Right forelimb (tissue), 1 donor: ENCODE measurements around the gene ADD1.
"Not testable (repeated sequence)": the region's sequence is repeated elsewhere in the genome, so short reads cannot be mapped to it uniquely, and the experiment has no call there.

Experiments used
- DNase-seq: peaks from one replicate; pipeline ENCODE4 v3.0.0-alpha.2; 2018

ADD1 gene

DNA sequence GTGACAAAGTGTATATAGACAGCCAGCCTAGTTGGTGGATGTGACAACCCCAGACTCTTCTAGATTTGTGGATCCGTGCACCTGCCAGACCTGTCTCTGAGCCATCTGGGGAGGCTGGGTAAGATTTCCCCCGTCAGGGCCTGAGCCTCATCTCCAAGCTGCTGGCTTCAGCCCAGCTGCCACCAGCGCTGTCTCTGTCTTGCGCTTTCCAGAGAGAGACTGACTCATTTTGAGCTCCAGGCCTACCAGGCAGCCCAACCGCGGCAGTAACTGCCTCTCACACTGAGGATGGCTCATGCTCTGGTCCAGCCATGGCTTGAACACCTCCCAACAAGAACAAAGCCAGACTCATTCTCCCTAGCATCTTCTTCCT, 93.1 kb downstream of the ADD1 start:
- peak; percentile 40 for DNase-seq

DNA sequence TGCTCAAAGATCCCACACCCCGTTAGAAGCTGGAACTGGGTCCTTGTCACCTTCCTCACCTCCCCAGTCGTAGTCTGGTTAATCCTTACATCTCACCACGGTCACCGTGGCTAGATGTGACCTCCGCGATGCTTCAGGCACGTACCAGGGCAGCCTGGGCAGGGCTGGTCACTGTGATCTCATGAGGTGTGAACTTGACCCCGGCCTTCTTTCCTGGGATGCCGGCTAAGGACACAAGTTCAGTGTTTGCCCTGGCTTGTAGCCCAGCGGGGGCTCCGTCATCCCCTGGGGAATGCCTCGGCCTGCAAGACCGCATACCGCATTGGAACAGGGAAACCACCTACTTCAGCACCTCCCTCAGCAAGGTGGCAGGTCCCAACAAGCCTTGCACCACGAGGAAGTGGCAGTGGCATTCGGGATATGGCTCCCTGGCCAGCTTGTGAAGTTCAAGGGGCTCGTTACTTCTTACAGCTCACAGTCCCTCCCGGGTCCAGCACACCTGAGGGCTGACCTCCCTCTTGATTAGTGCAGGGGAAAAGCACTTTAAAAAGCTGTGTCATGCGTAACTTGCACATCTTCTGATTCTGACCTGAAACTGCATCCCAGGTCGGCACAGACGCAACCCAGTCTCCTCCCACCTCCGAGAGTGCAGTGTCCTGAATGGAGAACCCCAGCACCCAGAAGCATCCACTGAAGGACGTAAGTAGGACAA, 93.7 kb downstream of the ADD1 start:
- DNase-seq: peak; percentile 39

DNA sequence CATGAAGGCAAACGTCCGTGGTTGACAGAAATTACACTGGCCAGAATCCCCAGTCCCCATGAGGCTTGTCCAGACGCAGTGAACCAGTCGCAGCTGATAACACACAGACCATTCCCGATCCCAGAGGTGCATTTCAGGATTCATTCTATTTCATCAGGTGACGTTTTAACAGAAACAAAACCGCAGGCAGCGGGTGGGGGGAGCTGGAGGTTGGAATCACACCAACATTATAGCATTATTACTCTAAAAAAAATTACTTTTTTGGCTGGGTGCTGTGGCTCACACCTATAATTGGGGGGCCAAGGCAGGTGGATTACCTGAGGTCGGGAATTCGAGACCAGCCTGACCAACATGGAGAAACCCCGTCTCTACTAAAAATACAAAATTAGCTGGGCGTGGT, 94.3 kb downstream of the ADD1 start:
- no peak for DNase-seq

- not testable (repeated sequence) for DNase-seq
These were observed 94.8 kb downstream of the ADD1 start for GRCh38 chr4:2938411-2938810.

- DNase-seq: no peak
These were observed 95.3 kb downstream of the ADD1 start for GRCh38 chr4:2938906-2939305.

GRCh38 chr4:2939383-2940243, 96.0 kb downstream of the ADD1 start:
- peak; percentile 36 for DNase-seq

GRCh38 chr4:2940267-2941137, 96.9 kb downstream of the ADD1 start:
- DNase-seq: peak; percentile 26

DNA sequence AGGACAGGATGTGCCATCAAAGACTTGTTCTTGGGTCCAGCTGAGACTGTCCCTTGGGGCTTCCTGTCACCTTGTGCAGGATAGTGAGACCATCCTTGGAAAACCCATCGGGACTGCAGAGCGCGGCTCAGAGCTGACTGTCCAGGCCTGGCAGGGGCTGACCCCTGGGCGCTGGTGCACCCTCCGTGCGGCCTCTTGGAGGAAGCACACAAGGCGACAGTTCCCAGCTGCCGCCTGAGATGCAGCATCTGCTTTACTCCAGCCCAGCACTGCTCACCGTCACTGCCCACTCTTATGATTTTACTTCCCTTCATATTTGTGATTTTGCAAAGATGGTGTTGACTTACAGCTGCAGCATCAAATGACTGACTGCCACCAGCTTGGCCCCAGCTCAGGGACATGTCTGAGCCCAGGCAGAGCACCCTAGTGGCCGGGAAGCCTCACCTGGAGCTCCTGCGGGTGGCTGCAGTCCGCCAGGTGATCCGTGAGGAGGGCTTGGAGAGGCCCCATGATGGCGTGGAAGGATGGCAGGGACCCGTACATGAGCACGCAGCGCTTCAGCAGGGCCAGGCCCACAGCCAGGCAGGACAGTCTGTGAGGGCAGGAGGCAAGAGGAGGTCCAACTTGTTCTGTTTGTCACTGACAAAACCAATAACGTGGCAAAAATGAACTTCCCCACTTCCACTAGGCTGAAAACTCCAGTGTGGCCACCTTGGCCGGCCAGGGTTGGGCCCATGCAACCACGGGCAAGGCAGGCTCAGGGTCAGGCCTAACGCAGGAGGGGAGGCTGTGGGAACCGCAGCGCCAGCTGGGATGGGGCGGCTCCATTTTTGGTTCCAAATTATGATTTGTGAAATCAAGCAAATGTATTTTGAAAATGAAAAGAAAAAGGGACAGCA, 97.7 kb downstream of the ADD1 start:
- DNase-seq: peak; percentile 21

- peak; percentile 38 for DNase-seq
These were observed 98.4 kb downstream of the ADD1 start for GRCh38 chr4:2942037-2942531.

GRCh38 chr4:2942532-2943363, 99.1 kb downstream of the ADD1 start:
- DNase-seq: no peak

GRCh38 chr4:2943364-2944090, 99.9 kb downstream of the ADD1 start:
- no peak for DNase-seq

DNA sequence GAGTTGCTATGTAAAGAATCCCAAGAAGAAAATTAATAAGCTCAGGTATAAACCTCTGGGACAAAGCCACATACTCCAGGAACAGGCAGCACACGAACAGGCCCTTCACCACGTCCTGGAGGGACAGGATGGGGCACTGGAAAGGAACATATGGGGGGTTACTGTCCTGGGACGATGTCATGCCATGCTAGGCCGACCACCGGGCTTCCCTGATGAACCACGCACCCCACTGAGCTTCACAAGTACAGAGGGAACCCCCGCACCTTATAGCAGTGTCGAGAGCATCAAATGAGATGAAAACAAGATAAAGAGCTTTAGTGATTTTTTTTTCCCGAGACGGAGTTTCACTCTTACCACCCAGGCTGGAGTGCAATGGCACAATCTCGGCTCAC, 100.4 kb downstream of the ADD1 start:
- DNase-seq: no peak

DNA sequence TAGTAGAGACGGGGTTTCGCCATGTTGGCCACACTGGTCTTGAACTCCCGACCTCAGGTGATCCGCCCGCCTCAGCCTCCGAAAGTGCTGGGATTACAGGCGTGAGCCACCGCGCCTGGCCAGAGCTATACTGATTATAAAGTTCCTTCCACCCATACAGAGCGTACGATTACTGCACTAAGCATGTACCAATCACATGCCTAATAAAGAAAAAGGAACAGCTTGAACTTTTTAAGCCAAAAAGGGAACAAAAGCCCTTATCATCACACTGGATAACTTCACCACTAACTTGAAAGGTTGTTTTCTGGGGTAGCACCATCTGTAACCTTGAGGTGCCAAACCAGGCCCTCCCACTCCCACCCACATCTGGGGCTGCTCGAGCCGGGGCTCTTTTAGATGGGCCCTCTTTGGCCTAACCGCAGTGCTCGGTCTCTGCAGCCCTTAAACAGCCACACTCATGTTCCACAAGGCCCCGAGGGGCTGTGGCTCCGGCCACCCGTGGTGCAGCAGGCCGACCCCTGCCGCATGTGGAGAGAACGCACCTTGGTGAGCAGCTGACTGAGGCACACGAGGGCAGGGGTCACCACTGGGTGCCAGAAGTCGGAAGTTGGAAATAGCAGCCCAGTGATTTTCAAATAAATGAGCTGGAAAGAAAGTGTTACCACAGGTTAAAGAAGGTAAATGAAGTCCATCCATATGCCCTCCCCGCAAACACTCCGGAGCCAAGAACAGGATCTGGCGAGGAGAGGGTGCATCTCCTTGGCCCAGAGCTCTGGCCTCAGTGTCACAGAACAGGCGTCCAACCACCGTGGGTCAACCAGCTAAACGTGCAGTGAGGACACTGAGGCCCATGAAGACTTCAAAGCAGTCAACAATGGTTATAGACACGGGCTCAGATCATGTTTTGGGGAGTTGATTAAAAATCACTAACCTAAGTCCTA, 101.2 kb downstream of the ADD1 start:
- DNase-seq: no peak

DNA sequence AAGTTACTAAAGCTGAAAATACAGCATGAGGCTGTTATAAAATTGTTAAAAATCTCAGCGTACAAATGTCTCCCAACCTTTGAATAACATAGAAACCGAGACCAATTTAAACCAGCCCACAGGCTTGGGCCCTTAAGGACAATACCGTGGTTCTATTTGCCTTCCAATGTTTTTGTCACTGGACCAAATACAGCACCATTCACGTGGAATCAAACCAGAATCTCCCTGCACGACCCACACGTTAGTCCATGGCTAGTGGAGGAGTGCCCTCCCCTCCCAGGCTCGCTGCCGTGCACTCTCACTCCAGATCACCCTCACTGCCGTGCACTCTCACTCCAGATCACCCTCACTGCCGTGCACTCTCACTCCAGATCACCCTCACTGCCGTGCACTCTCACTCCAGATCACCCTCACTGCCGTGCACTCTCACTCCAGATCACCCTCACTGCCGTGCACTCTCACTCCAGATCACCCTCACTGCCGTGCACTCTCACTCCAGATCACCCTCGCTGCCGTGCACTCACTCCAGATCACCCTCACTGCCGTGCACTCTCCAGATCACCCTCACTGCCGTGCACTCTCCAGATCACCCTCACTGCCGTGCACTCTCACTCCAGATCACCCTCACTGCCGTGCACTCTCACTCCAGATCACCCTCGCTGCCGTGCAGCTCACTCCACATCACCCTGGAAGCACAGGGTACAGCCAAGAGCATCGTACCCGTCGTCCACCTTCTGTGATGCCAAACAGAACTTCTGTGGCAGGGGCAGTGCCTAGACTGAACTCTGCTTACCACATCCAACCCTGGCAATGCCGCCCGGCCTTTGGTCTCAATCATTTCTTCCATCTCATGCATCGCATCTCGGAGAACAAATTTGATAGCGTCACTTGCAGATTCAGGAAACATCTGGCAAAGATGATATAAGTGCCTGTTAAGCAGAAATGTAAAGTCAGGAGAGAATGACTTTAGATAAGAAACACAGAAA, 102.3 kb downstream of the ADD1 start:
- not testable (repeated sequence) for DNase-seq

DNA sequence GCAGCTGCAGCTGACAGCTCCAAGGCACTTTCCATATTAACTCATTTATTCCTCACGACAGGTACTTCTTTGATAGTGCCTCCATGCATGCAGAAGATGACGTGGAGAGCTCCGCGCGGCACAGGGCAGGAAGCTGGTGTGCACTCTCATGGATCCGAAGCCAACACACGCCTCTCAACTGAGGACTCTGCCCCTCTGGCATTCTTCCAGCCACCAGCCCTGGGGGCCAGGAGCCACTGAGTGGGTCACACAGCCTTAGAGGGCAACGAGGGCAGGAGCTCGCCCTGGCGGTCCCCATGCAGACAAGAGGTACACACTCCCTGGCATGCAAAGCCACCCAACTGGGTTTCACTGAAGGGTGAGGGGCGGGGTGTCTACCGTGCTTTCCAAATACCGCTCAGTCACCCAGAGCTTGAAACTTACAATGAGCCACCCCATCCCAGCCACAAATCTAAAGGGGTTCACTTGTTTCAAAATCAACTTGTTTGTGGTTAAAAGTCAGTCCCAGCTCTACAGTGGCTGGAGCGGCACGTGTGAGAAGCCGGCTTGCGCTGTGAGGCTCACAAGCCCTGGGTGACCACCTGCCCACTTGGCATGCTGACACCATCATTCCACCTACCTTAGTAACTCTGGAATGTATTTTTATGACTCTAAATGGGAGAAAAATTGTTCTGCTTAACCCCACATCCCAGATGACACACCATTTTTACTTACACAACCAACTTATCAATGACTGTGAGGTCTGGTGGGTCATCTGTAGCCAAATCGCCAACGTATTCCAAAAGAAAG, 103.4 kb downstream of the ADD1 start:
- DNase-seq: no peak

GRCh38 chr4:2947926-2948325, 104.3 kb downstream of the ADD1 start:
- DNase-seq: no peak
